ENCODE results near the gene ZSWIM6. TPM values are rescaled to one million over a fixed set of nuclear protein-coding genes. Genes with fewer than 3 reads are reported as not detected.

ZSWIM6 gene
- total and polyA plus RNA-seq, 2 experiments from 2014 or later: 3.9 to 6.0 TPM

DNA sequence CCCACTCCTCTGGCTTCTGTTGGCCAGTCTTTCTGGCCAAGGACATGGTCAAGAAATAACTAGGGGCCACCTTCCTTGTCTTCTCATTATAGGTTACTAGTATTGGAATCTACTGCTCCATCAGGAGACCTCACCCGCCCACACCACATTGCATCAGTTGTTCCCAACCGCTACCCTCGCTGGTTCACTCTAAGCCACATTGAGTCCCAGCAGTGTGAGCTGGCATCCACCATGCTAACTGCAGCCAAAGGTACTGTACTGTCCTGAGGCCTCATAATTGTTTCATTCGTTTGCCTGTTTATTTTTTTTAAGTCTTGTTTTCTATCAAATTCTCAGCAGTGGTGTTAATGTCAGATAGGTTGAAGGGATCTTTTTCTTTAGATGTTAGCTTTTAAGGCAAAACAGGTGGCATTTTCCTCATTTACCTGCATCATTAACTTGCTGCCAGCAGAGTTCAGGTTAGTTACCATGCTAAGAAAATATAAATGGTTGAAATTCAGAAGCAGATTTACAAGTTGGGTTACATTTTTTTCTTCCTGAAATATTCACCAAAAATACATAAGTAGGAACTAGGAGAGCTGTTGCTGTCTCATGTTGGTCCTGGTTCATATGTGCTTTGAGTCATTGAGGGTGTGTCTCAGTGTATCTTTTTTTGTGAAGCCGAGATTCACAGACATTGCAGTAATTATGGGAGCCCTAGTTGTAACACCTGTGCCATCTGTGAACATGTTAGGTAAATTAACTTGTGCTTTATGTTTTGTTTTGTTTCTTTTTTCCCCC lies 206.9 kb downstream of the ZSWIM6 start (continued):
- TF ChIP-seq, protein P1, sequence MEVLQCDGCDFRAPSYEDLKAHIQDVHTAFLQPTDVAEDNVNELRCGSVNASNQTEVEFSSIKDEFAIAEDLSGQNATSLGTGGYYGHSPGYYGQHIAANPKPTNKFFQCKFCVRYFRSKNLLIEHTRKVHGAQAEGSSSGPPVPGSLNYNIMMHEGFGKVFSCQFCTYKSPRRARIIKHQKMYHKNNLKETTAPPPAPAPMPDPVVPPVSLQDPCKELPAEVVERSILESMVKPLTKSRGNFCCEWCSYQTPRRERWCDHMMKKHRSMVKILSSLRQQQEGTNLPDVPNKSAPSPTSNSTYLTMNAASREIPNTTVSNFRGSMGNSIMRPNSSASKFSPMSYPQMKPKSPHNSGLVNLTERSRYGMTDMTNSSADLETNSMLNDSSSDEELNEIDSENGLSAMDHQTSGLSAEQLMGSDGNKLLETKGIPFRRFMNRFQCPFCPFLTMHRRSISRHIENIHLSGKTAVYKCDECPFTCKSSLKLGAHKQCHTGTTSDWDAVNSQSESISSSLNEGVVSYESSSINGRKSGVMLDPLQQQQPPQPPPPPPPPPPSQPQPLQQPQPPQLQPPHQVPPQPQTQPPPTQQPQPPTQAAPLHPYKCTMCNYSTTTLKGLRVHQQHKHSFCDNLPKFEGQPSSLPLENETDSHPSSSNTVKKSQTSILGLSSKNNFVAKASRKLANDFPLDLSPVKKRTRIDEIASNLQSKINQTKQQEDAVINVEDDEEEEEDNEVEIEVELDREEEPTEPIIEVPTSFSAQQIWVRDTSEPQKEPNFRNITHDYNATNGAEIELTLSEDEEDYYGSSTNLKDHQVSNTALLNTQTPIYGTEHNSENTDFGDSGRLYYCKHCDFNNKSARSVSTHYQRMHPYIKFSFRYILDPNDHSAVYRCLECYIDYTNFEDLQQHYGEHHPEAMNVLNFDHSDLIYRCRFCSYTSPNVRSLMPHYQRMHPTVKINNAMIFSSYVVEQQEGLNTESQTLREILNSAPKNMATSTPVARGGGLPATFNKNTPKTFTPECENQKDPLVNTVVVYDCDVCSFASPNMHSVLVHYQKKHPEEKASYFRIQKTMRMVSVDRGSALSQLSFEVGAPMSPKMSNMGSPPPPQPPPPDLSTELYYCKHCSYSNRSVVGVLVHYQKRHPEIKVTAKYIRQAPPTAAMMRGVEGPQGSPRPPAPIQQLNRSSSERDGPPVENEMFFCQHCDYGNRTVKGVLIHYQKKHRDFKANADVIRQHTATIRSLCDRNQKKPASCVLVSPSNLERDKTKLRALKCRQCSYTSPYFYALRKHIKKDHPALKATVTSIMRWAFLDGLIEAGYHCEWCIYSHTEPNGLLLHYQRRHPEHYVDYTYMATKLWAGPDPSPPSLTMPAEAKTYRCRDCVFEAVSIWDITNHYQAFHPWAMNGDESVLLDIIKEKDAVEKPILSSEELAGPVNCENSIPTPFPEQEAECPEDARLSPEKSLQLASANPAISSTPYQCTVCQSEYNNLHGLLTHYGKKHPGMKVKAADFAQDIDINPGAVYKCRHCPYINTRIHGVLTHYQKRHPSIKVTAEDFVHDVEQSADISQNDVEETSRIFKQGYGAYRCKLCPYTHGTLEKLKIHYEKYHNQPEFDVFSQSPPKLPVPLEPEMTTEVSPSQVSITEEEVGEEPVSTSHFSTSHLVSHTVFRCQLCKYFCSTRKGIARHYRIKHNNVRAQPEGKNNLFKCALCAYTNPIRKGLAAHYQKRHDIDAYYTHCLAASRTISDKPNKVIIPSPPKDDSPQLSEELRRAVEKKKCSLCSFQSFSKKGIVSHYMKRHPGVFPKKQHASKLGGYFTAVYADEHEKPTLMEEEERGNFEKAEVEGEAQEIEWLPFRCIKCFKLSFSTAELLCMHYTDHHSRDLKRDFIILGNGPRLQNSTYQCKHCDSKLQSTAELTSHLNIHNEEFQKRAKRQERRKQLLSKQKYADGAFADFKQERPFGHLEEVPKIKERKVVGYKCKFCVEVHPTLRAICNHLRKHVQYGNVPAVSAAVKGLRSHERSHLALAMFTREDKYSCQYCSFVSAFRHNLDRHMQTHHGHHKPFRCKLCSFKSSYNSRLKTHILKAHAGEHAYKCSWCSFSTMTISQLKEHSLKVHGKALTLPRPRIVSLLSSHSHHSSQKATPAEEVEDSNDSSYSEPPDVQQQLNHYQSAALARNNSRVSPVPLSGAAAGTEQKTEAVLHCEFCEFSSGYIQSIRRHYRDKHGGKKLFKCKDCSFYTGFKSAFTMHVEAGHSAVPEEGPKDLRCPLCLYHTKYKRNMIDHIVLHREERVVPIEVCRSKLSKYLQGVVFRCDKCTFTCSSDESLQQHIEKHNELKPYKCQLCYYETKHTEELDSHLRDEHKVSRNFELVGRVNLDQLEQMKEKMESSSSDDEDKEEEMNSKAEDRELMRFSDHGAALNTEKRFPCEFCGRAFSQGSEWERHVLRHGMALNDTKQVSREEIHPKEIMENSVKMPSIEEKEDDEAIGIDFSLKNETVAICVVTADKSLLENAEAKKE (CRISPR knock-in tag; IDR thresholded peaks at IDR 0.05): no peak
- no peak for TF ChIP-seq CREB1 (CRISPR knock-in tag; IDR thresholded peaks at IDR 0.05; ENCODE audit: low read depth)
- no peak for TF ChIP-seq ZNF331 (CRISPR knock-in tag; IDR thresholded peaks at IDR 0.05; ENCODE audit: low read depth)
- no peak for TF ChIP-seq EZH2phosphoT487 (IDR thresholded peaks at IDR 0.05; ENCODE audit: unreplicated experiment)
- TF ChIP-seq CTCF (conservative IDR thresholded peaks at IDR 0.05; ENCODE audit: low read depth in 2 of 2): no peak
- TF ChIP-seq, protein P2, sequence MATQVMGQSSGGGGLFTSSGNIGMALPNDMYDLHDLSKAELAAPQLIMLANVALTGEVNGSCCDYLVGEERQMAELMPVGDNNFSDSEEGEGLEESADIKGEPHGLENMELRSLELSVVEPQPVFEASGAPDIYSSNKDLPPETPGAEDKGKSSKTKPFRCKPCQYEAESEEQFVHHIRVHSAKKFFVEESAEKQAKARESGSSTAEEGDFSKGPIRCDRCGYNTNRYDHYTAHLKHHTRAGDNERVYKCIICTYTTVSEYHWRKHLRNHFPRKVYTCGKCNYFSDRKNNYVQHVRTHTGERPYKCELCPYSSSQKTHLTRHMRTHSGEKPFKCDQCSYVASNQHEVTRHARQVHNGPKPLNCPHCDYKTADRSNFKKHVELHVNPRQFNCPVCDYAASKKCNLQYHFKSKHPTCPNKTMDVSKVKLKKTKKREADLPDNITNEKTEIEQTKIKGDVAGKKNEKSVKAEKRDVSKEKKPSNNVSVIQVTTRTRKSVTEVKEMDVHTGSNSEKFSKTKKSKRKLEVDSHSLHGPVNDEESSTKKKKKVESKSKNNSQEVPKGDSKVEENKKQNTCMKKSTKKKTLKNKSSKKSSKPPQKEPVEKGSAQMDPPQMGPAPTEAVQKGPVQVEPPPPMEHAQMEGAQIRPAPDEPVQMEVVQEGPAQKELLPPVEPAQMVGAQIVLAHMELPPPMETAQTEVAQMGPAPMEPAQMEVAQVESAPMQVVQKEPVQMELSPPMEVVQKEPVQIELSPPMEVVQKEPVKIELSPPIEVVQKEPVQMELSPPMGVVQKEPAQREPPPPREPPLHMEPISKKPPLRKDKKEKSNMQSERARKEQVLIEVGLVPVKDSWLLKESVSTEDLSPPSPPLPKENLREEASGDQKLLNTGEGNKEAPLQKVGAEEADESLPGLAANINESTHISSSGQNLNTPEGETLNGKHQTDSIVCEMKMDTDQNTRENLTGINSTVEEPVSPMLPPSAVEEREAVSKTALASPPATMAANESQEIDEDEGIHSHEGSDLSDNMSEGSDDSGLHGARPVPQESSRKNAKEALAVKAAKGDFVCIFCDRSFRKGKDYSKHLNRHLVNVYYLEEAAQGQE (IDR thresholded peaks at IDR 0.05; ENCODE audit: unreplicated experiment): no peak
- TF ChIP-seq EZH2 (IDR thresholded peaks at IDR 0.05; ENCODE audit: low read depth, unreplicated experiment): no peak
- no peak for TF ChIP-seq NANOG (IDR thresholded peaks at IDR 0.05; ENCODE audit: borderline replicate concordance)
- no peak for TF ChIP-seq POLR2AphosphoS5 (IDR thresholded peaks at IDR 0.05; ENCODE audit: low read depth)

All from GM23338 (cell line).